ENCODE measurements around the gene PPP2R3B.

- TF ChIP-seq CTCF (IDR thresholded peaks at IDR 0.05; ENCODE audit: borderline replicate concordance, extremely low read depth, low read length, poor library complexity, severe bottlenecking) = no peak
- no peak for TF ChIP-seq EZH2 (IDR thresholded peaks at IDR 0.05; ENCODE audit: borderline replicate concordance, low read depth, low read length, severe bottlenecking)
These were observed 69.2 kb downstream of the PPP2R3B start for GRCh38 chrX:317424-318067.

All from DND-41 (cell line).